Loucy (cell line): ENCODE data around the gene PARVG.

Experiments used
- CTCF ChIP-seq: fragments of 200-600 bp; sonication (generic); conservative IDR thresholded peaks from 2 replicates; pipeline ENCODE4 v1.5.1; 2014; ENCODE audit warnings: mild to moderate bottlenecking, antibody characterized with exemption, low read length
- EZH2phosphoT487 ChIP-seq: fragments of 200-600 bp; IDR thresholded peaks from 2 replicates; pipeline ENCODE4 v1.6.1; 2018; ENCODE audit warnings: antibody characterized with exemption, mild to moderate bottlenecking, moderate library complexity, borderline replicate concordance

- TF ChIP-seq CTCF, result no peak
- TF ChIP-seq EZH2phosphoT487, result no peak
These were observed 547 bp downstream of the PARVG start for GRCh38 chr22:44181033-44181911.
